Mesothelial cell of epicardium (in vitro differentiated cells): Measurements from ENCODE around the gene PDLIM4. TPM values are rescaled to one million over a fixed set of nuclear protein-coding genes. Genes with fewer than 3 reads are reported as not detected.

Experiments
- DNase-seq, 2 experiments: peaks; one replicate each; pipeline ENCODE4 v3.0.0; 2021; ENCODE audit warnings: low spot score in 2 of 2; ENCODE audit not compliant: unreplicated experiment in 2 of 2
- H3K27ac Mint-ChIP-seq: 2 replicates; pipeline ENCODE4 v1.8.0; 2021; ENCODE audit warnings: mixed read lengths
- H3K27me3 Mint-ChIP-seq: 2 replicates; pipeline ENCODE4 v1.8.0; 2021; ENCODE audit warnings: low read depth, mixed read lengths
- H3K36me3 Mint-ChIP-seq: 2 replicates; pipeline ENCODE4 v1.8.0; 2021; ENCODE audit warnings: mixed read lengths
- H3K4me1 Mint-ChIP-seq: 2 replicates; pipeline ENCODE4 v1.8.0; 2021; ENCODE audit warnings: mixed read lengths
- H3K4me3 Mint-ChIP-seq: 2 replicates; pipeline ENCODE4 v1.8.0; 2021; ENCODE audit warnings: mild to moderate bottlenecking, moderate library complexity, mixed read lengths
- H3K9me3 Mint-ChIP-seq: 2 replicates; pipeline ENCODE4 v1.8.0; 2021; ENCODE audit warnings: mixed read lengths
- total RNA-seq: library from RNA; stranded (reverse); gene quantifications from 3 replicates; pipeline ENCODE4 v1.2.1, GENCODE V29; 2021
- TF ChIP-seq, protein P1 (sequence below): fragments of 200-600 bp; sonication (generic); IDR thresholded peaks from one replicate; pipeline ENCODE4 v1.5.0; 2021; ENCODE audit warnings: antibody characterized with exemption; ENCODE audit not compliant: unreplicated experiment

PDLIM4 gene
- total RNA-seq, 1 donor from 2014 or later: 50.7 TPM

DNA sequence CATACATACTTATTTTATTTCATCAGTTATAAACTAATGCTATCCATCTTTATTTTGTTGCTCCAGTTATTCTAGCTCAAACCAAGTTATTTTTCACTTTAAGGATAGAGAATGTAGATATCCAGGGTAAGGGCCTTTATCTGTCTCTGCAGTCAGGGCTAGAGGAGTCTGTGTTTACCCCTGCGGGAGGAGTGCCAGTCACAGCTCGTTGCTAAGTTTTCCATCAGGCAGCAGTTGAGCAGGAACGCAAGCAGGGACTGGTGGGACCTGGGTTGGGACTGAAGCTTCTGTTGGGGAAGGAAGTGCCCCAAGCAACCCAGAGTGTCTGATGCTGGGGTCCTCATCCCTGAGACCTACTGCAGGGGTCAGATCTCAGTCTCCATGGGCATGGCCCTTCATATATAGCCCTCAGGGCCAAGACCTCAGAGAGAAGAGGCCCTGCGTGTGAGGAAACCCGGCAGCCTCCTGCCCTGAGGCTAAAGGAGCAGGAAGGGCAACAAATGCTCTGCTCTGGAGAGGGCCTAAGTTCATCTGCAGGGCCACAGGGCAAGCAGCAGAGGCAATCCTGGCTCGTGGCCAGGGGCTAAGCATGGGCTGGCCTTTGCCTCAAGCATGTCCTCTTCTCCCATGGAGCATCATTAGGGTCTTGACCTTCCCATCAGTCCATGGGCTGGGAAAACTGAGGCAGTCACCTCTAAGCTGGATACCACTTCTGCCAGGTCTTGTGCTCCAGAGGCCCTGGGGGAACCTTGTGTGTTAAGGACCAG is 43.3 kb downstream of the PDLIM4 start:
- Mint-ChIP-seq H3K4me3 (no peak overlapping the region), H3K27ac (peak overlapping the region; percentile 76), H3K27me3 (peaks cover 4% of the 10 kb centered on the region), H3K4me1 (peaks cover 11% of the 10 kb centered on the region), H3K36me3 (peaks cover 13% of the 10 kb centered on the region), H3K9me3 (peaks cover 20% of the 10 kb centered on the region)
- no peak for DNase-seq
- TF ChIP-seq, protein P1, sequence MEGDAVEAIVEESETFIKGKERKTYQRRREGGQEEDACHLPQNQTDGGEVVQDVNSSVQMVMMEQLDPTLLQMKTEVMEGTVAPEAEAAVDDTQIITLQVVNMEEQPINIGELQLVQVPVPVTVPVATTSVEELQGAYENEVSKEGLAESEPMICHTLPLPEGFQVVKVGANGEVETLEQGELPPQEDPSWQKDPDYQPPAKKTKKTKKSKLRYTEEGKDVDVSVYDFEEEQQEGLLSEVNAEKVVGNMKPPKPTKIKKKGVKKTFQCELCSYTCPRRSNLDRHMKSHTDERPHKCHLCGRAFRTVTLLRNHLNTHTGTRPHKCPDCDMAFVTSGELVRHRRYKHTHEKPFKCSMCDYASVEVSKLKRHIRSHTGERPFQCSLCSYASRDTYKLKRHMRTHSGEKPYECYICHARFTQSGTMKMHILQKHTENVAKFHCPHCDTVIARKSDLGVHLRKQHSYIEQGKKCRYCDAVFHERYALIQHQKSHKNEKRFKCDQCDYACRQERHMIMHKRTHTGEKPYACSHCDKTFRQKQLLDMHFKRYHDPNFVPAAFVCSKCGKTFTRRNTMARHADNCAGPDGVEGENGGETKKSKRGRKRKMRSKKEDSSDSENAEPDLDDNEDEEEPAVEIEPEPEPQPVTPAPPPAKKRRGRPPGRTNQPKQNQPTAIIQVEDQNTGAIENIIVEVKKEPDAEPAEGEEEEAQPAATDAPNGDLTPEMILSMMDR: no peak

DNA sequence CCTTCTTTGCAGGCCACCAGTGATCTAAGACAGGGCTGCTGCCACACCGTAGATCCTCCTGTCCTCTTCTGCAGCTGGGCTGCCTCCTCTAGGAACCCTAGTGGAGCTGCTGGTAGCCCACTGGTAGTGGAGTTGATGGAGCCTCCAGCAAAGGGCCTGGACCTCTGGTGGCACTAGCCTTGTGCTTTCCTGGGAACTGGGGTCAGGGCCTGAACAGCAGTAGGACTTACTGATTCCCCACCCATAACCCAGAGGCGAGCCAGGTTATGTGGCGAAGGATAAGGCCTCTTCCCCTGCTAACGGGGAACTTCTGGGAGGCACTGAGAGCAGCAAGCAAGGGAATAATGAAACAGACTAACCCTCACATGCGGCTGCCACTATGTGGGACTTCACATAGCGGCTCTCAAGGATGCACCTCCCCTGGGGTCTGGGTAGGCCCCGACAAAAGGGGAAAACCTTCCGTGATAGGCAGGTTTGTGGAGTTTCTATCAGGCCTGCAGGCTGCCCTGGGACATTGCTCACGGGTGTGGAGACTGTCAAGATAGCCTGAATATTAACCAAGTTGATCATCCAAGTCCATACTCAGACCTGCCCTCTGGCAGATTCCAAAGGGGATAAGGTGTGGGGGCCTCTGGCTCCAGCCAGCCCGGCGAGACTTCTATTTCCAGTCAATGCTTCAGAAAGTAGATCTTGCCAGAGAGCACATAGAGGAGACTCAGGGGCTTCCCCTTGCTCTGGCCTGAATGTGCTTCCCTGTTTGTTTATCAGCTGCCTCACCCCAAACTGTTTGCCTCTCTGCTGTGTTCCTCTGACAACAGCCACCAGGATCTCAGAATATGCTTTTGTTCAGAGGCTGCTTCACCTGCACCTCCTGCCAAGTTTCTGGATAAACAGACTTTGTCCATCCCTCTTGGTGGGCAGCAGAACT is 44.1 kb downstream of the PDLIM4 start:
- Mint-ChIP-seq H3K27ac (no peak overlapping the region), H3K27me3 (no peaks in the 10 kb centered on the region), H3K9me3 (peaks cover 24% of the 10 kb centered on the region), H3K36me3 (peaks cover 17% of the 10 kb centered on the region), H3K4me3 (no peak overlapping the region), H3K4me1 (peaks cover 9% of the 10 kb centered on the region)
- DNase-seq: no peak
- TF ChIP-seq, protein P1: no peak

DNA sequence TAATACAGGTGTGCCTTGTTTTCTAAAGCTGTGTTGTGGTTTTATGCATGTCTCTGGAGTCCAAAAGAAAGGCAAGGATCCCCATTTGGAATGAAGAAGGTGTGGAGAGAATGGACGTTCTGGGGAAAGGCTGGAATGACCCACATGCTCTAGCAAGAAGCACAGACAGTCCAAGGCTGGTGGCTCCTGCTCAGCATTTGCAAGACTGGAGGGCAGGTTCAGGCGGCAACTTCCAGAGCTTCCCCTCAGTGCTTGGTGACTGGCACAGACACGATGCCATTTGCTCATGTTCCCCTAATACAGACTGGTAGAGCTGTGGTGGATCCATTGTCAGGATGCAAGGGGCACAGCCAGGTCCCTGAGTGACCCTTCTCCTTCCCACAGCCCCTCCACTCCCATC is 44.9 kb downstream of the PDLIM4 start:
- TF ChIP-seq, protein P1: no peak
- no peak overlapping the region for H3K27ac Mint-ChIP-seq
- no peak overlapping the region for H3K4me3 Mint-ChIP-seq
- peaks cover 9% of the 10 kb centered on the region for H3K4me1 Mint-ChIP-seq
- DNase-seq: no peak
- H3K27me3 Mint-ChIP-seq: no peaks in the 10 kb centered on the region
- peaks cover 17% of the 10 kb centered on the region for H3K36me3 Mint-ChIP-seq
- H3K9me3 Mint-ChIP-seq: peaks cover 24% of the 10 kb centered on the region

DNA sequence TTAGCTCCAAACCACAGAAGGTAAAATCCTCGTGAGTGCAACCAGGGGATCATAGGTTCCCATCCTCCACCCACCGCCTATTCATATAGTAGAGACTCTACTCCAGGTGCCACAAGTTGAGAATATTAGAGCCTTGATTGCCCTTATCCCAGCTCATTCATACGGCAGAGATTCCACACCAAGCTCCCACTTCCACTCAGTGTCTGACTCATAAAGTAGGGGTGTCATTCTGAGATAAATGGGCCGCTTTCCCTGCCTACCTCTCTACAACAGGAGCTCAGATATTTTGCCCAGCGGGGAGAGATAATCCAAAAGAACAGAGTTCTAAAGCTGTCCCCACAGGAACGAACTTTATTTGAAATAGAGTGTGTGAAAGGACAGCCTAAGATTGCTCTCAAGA is 46.1 kb downstream of the PDLIM4 start:
- Mint-ChIP-seq H3K27ac (no peak overlapping the region), H3K4me1 (peaks cover 9% of the 10 kb centered on the region), H3K4me3 (no peak overlapping the region), H3K27me3 (no peaks in the 10 kb centered on the region), H3K9me3 (peaks cover 24% of the 10 kb centered on the region), H3K36me3 (peaks cover 17% of the 10 kb centered on the region)
- TF ChIP-seq, protein P1: no peak
- DNase-seq: no peak

DNA sequence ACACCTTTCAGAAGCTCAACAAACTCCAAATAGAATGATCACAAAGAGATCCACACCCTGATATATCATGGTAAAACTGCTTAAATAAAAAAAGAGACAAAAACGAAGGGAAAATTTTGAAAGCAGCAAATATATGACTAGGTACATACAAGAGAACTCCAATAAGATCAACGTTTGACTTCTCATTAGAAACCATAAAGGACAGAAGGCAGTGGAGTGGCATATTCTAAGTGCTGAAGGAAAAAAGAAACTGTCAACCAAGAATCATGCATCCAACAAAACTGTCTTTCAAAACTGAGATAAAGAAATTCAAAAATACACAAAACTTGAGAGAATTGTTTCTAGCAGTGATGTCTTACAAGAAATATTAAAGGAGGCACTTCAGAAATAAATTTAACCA is 47.9 kb downstream of the PDLIM4 start:
- TF ChIP-seq, protein P1: no peak
- no peak for DNase-seq
- peaks cover 14% of the 10 kb centered on the region for H3K4me1 Mint-ChIP-seq
- H3K9me3 Mint-ChIP-seq: peaks cover 24% of the 10 kb centered on the region
- no peaks in the 10 kb centered on the region for H3K27me3 Mint-ChIP-seq
- H3K27ac Mint-ChIP-seq: no peak overlapping the region
- H3K36me3 Mint-ChIP-seq: peaks cover 17% of the 10 kb centered on the region
- no peak overlapping the region for H3K4me3 Mint-ChIP-seq
